ENCODE results near the gene ITCH.
"Not testable (repeated sequence)": the region's sequence is repeated elsewhere in the genome, so short reads cannot be mapped to it uniquely, and the experiment has no call there.

ITCH gene

DNA sequence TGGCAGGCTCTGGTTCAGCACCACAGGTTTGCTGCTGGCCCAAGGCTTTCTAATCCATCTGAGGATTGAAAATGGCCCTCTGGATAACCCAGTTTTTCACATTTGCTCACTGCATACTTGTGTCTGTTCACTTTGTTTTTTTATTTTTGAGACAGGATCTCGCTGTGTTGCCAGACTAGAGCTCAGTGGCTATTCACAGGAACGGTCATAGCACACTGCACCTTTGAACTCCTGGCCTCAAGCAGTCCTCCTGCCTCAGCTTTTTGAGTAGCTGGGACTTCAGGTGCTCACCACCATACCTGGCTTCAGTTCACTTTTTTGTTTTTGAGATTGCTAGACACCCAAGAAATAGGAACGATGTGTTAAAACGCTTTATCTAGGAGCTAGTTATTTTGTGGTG lies 57.9 kb downstream of the ITCH start:
- DNase-seq (ENCODE audit: low spot score), result no peak

DNA sequence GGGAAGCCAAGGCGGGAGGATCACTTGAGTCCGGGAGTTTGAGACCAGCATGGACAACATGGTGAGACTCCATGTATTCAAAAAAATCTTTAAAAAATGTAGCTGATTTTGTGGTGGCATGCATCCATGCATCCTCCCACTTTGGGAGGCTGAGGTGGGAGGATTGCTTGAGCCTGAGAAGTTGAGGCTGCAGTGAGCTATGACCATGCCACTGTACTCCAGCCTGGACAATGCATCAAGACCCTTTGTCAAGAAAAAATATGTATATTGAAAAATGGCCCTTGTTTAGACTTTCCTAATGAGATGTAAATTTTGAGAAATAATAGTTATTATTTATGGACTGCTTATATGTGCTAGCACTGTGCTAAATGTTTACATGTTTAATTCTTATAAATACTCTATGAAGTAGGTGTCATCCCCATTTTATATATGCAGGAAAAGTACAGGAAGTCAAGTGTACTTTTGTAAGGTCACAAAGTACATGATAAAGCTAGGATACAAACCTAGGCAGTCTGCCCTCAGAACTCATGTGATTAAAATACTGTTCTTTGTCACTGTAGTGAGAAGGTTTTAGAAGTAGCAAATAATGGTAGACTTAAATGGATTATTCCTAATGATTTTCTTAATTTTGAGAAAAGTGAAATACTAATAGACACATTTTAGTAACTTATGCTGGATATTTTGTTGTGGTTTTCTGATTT lies 58.8 kb downstream of the ITCH start:
- no peak for DNase-seq (ENCODE audit: low spot score)

DNA sequence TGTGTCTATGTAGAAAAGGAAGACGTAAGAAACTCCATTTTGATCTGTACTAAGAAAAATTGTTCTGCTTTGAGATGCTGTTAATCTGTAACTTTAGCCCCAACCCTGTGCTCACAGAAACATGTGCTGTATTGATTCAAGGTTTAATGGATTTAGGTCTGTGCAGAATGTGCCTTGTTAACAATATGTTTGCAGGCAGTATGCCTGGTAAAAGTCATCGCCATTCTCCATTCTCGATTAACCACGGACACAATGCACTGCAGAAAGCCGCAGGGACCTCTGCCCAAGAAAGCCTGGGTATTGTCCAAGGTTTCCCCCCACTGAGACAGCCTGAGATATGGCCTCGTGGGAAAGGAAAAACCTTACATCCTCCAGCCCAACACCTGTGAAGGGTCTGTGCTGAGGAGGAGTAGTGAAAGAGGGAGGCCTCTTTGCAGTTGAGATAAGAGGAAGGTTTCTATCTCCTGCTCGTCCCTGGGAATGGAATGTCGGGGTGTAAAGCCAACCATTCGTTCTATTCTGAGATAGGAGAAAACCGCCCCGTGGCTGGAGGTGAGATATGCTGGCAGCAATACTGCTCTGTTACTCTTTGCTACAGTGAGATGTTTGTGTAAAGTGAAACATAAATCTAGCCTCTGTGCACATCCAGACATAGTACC lies 62.1 kb downstream of the ITCH start:
- not testable (repeated sequence) for DNase-seq (ENCODE audit: low spot score)

DNA sequence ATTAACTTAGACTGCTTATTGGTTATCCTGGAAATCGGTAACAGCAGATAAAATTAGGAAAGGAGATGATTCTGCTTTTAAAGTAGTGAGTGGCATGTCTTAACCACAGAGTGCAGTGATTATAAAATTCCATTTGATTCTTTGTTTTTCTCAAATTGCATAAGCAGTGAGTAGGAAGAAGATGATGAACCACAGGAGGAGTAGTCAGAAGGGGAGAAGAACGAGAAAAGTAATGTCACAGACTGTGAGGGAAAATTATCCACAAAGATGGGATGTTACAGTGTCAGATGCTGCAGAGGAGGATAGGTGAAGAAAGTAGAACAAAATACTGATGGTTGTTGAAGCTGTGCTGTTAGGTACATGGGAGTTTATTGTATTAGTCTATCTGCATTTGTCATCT lies 63.0 kb downstream of the ITCH start:
- no peak for DNase-seq (ENCODE audit: low spot score)

DNA sequence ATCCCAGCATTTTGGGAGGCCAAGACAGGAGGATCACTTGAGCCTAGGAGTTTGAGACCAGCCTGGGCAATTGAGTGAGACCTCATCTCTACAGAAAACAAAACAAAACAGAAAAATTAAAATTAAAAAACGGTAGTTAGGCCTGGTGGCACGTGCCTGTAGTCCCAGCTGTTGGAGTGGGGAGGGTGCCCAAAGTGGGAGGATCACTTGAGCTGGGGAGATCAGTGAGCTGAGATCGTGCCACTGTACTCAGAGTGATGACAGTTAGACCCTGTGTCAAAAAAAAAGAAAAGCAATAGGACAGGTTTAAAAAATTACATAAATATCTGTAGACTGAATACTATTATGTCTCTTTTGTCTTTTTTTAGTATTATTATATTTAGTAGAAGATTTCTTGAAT lies 64.3 kb downstream of the ITCH start:
- no peak for DNase-seq (ENCODE audit: low spot score)

DNA sequence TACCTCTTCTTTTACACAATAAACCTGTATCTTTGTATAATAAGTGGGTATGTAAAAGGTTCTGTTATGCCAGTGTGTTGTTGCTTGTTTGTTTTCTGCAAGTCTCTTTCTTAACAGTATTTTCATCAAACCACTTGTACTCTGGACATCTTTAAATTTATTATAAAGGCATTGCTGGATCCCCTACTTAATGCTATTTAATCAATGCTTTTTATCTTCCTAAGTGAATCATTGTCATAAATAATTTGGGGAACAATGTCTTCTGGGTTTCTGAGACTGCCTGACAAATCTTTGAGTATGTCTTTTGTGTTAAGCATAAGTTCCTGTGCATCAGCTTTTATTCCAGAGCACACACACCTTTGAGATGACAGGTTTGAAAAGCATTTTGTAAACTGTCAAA lies 64.7 kb downstream of the ITCH start:
- no peak for DNase-seq (ENCODE audit: low spot score)

DNA sequence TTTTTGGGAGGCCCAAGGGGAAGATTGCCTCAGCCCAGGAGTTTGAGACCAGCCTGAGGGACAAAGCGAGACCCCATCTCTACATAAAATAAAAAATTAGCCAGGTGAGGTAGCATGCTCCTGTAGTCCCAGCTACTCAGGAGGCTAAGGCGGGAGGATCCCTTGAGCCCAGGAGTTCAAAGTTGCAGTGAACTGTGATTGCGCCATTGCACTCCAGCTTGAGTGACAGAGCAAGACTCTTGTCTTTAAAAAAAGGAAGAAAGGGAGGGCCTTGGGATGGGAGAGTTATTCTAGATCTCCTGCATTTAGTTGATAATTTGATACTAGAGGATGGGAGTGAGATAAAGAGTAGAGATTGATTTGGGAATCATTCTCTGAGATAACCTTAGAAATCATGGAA lies 68.1 kb downstream of the ITCH start:
- no peak for DNase-seq (ENCODE audit: low spot score)

DNA sequence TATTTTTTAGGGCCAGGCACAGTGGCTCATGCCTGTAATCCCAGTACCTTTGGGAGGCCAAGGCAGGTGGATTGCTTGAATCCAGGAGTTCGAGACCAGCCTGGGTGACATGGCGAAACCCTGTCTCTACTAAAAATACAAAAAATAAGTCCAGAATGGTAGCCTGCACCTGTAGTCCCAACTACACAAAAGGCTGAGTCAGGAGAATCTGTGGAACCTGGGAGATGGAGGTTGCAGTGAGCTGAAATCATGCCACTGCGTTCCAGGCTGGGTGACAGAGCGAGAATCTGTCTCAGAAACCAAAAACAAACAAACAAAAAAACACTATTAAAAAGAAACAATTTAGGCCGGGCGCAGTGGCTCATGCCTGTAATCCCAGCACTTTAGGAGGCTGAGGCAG lies 69.6 kb downstream of the ITCH start:
- not testable (repeated sequence) for DNase-seq (ENCODE audit: low spot score)

DNA sequence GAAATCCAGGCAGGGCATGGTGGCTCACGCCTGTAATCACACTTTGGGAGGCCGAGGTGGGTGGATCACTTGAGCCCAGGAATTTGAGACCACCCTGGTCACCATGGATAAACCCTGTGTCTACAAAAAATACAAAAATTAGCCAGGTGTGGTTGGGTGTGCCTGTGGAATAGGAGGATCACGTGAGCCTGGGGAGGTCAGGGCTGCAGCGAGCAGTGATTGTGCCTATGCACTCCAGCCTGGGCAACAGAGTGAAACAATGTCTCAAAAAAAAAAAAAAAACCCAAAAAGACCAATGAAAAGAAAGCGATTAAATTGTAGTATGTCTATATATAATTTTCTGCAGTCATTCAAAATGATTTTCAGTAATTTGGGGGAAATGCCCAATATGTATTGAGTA lies 70.3 kb downstream of the ITCH start:
- DNase-seq (ENCODE audit: low spot score), result no peak

DNA sequence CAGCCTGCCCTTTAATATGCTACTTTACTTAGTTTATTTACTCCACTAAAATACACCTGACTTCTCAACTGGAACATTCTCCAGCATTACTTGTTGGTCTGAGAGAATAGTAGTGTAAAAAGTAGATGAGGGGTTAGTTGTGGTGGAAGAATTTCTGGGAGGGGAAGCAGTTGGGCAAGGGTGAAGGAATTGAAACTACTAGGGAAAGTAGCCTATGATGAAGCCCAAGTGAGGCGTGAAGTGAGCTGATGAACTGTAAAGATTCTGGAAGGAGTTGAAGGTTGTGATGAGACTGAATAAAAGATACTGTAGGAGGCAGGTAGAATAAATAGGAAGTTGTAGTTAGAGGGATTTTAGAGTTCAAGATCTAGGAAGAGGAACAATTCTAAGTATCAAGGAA lies 72.5 kb downstream of the ITCH start:
- no peak for DNase-seq (ENCODE audit: low spot score)

DNA sequence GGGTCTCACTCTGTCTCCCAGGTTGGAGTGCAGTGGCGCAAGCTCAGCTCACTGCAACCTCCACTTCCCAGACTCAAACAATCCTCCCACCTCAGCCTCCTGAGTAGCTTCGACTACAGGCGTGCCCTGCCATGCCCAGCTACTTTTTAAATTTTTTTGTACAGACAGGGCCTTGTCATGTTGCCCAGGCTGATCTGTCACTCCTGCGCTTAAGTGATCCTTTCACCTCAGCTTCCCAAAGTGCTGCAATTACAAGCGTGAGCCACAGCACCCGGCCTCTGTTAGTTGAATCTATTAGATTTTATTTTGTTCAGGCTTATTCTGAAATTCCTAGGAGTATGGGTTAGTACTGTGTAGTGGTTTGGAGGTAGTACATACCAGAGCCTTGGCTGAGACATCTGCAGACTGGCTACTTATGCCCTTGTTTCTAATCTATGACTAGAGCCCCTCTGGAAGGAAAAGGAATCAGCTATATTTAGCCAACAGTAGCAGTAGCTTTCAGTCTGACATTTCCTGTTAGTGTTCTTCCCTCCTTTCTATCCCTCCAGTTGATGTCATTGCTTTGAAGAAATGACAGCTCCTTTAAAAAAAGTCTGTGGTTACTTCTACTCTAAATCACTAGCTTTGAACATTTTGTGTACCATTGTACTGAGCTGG lies 74.4 kb downstream of the ITCH start:
- no peak for DNase-seq (ENCODE audit: low spot score)

DNA sequence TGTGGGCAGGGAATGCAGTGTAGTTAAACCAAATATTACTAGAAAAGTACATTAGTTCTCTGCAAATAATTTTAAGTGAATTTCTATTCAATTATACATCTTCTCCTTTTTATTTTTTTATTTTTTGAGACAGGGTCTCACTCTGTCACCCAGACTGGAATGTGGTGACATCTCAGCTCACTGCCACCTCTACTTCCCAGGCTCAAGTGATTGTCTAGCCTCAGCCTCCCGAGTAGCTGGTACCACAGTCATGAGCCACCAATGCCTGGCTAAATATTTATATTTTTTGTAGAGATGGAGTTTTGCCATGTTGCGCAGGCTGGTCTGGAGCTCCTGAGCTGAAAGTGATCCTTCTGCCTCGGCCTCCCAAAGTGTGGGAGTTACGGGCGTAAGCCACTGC lies 76.1 kb downstream of the ITCH start:
- DNase-seq (ENCODE audit: low spot score), result no peak

DNA sequence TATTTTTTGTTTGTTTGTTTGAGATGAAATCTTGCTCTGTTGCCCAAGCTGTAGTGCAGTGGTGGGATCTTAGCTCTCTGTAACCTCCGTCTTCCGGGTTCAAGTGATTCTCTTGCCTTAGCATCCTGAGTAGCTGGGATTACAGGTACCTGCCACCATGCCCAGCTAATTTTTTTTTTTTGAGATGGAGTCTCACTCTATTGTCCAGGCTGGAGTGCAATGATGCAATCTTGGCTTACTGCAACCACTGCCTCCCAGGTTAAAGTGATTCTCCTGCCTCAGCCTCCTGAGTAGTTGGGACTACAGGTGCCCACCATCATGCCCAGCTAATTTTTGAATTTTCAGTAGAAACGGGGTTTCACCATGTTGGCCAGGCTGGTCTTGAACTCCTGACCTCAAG lies 78.3 kb downstream of the ITCH start:
- not testable (repeated sequence) for DNase-seq (ENCODE audit: low spot score)

DNA sequence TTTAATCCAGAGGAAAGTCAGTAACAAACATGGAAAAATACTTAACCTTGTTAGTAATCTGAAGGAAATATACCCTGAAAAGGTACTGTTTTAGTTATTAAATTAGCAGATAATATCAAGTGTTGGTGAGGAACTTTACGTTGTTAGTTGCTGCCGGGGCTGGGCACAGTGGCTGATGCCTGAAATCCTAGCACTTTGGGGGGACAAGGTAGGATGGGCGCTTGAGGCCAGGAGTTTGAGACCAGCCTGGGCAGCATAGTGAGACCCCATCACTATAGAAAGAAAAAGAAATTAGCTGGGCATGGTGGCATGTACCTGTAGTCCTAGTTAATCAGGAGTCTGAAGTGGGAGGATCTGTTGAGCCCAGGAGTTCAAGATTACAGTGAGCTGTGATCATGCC lies 80.5 kb downstream of the ITCH start:
- no peak for DNase-seq (ENCODE audit: low spot score)

DNA sequence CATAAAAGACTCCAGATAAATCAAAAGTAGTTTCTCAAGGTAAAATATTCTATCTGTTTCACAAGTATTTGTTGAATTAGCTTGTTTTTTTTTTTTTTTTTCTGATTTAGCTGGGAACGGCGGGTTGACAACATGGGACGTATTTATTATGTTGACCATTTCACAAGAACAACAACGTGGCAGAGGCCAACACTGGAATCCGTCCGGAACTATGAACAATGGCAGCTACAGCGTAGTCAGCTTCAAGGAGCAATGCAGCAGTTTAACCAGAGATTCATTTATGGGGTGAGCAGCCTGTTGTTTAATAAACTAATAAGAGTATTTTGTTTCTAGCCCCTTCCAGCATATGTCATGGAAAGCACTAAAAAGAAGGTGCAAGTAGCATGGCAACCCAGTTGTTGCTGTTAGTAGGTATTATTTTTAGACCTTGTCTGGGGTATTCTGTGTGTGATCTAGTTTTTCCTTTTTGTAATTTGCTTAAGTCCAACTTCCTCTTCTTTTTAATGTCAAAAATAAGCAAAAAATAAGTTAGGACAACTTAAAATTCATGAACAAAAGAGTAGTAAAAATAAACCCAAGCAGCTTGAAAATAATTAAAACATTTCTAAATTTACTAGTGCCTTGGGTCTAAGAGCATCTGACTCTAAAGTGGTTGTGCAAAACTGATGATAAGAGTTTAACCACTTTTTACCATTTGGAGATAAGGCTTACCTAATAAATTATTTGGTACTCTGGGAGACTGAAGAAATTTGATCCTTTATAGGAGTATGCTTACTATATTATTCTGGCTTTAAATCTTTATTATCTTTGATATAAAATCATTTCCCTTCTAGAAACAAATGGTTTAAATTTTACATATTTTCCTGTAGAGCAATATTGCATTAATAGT lies 82.3 kb downstream of the ITCH start:
- DNase-seq (ENCODE audit: low spot score), result no peak

DNA sequence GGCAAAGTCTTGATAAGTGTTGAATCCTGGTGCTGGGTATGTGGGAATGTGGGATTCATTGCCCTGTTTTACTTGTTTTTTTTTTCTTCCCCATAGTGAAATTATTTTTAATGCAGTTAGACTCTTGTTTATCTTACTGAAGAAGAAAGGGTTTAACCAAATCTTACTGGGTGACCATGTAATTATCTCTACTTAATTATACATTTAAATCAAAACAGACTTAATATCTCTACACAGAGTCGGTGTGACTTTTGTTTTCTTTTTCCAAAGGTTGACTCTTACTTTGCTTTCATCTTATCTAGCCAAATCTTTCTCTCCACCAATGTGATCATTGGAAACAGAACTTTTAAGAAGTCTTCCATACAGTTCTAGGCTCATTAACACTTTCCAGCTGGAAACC lies 85.4 kb downstream of the ITCH start:
- no peak for DNase-seq (ENCODE audit: low spot score)

DNA sequence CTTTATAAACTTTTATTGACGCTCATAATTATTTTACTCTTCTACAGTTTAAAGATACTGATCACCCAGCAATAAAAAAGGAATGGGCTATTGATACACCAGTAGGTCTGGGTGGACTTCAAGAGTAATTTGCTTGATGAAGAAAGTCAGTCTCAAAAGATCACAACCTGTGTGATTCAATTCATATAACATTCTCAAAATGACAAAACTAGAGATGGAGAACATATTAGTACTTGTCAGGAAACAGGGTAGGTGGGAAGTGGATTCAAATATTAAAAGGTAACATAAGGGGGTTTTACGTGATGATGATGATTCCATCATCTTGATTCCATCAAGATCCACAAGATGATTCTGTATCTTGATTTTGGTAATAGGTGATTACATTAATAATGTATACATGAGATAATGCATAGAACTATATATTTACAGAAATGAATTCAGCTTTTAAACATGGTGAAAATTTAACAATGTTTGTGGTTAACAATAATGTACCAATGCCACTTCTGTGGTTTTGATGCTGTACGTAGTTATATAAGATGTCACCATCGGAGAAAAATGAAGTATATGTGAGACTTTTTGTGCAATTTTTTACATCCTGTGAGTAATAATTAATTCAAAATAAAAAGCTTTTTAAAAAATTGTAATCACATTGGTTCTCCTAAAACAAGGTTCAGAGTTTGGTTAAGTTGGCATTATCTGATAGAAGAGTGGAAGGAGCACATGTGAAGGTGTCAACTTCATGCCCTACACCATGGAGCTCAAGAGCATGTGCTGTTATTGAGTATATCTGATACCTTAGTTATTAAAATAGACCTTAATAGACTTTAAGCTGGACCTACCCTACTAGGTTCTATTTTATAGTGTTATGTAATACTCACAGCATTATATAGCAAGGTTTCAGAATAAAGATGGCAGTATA lies 86.9 kb downstream of the ITCH start:
- no peak for DNase-seq (ENCODE audit: low spot score)

DNA sequence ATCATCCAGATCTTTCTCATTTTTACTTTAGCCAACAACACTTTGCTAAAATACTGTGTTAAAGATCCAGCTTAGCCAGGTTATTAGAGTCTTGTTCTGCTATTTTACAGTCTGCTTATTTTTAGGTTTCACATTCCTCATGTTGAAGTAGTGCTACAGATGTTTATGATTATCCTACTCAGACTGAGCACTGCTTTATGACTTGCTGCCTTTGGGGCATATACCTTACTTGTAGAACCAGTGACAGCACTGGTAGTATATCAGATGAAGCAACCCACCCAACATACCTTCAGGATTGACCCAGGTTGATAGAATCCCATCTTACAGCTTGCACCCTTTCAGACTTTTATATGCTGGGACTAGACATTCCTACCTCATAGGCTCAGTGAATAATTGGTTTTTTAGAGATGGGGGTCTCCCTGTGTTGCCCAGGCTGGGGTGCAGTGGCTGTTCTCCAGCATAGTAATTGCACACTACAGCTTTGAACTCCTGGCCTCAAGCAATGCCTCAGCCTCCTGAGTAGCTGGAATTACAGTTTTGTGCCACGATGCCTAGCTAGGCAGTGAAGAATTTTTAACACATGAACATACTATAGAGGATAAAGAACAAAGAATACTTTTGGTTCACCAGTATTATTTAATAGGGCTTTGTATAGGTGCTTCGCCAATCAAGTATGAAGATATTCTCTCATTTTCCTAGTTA lies 89.4 kb downstream of the ITCH start:
- no peak for DNase-seq (ENCODE audit: low spot score)

DNA sequence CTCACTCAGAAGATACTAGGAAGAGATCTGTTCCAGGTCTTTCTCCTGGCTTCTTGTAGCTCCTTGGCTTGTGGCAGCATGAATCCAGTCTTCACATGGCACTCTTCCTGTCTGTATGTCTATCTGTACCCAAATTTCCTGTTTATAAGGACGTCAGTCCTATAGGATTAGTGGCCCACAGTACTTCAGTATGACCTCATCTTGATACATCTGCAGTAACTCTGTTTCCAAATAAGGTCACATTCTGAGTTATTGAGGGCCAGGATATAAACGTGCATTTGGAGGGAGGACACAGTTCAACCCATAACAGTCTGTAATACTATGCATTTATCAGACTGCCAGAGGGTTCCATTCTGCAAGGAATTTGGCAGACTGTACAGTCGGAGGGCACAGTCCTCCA lies 95.6 kb downstream of the ITCH start:
- DNase-seq (ENCODE audit: low spot score), result no peak

DNA sequence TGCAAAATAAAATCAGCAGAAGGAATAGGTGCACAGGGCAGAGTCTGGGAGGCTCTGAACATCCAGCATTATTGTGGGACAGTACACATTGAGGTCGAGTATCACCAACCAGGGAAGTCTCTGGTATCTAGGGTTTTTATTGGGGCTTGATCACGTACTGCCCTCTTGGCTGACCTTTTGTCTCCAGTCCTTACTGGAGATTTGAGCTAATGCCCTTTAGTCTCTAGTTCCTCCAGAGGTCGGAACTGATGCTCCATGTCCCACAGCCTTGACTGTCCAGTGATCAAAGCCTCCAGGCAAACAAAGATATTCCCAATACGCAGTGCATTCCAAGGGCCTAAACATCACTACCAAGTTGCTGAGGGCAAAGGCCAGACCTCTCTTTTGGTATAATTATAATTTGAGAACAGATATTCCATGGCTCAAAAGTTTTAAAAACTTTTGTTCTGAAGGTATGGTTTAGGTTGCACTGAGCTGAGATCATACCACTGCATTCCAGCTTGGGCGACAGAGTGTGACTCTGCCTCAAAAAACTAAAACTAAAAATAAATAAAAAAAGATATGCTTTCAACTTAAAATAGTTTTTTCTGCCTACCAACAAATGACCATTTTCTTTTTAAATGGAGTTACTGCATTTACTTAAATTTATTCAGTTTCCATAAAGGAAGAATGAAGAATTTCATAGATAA lies 96.3 kb downstream of the ITCH start:
- no peak for DNase-seq (ENCODE audit: low spot score)
